ENCODE measurements around the gene BAZ2B.
A peak's percentile ranks its signal among the peaks of the same experiment; 100 is the strongest.

The BAZ2B gene

DNA sequence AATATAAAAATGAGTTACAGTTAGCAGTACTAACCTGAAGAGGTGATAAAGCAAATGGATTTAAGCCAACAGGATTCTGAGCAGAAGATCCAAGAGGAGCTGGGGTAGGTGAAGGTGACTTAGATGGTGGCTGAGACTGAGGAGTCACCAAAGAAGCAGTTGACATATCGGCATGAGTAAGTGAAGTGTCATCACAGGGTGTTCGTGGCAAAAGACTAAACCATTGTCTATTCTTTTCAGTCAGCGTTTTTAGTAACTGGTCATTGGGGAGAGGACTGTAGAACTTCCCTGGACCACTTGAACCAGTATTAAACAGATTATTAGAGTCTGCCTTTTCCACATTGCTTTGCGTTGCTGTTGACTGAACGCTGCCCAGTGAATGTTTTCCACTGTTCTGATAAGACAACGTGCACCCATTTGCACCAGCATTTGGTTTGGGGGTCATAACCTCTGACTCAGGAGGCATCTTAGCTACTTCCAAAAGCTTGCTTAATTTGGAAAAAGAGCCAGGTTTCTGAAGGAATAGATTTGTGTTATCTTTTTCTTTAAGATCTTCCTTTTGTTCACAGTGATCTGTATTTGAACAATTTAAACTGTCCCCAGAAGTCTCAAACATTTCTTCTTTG lies 266.6 kb downstream of the BAZ2B start:
- Histone ChIP-seq H3K4me1 (ENCODE audit: insufficient read depth, low read length) (no peaks in the 10 kb centered on the region), H3K36me3 (ENCODE audit: insufficient read depth, low read depth, low read length) (peaks cover 52% of the 10 kb centered on the region), H3K27ac (ENCODE audit: low read length) (no peak overlapping the region), H3K9ac (ENCODE audit: low read depth, low read length) (no peak overlapping the region), H3K9me3 (ENCODE audit: insufficient read depth, low read depth, low read length) (no peaks in the 10 kb centered on the region), H3K4me3 (ENCODE audit: low read length) (no peak overlapping the region), H3K27me3 (ENCODE audit: insufficient read depth, low read length) (no peaks in the 10 kb centered on the region)

DNA sequence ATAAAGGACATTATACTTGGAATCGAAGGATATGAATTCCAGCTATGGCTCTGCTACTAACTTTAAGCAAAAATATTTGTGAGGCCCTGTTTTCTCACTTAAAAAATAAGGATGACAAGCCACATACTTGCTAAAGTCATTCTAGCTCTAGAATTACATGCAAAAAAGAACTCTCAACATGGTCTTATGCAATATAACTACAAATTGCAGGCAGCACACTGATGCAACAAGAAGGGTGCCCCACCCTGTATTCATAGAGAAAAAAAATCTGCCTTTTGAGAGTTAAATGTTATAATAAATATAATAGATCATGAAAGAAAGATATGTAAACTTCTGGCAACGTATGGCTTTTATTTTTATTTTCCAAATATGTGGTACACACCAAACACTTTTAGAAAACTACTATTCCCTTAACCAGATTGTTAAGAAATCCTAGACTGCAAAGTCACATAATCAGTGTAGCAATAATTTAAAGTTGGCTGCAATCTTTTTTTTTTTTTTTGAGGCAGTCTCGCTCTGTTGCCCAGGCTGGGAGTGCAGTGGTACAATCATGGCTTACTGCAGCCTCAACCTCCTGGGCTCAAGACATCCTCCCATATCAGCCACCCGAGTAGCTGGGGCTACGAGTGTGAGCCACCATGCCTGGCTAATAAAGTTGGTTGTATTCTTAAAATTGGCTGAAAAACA lies 289.6 kb downstream of the BAZ2B start:
- no peak overlapping the region for H3K4me3 ChIP-seq (ENCODE audit: low read length)
- H3K36me3 ChIP-seq (ENCODE audit: insufficient read depth, low read depth, low read length): peaks cover 47% of the 10 kb centered on the region
- no peaks in the 10 kb centered on the region for H3K9me3 ChIP-seq (ENCODE audit: insufficient read depth, low read depth, low read length)
- no peak overlapping the region for H3K9ac ChIP-seq (ENCODE audit: low read depth, low read length)
- H3K27ac ChIP-seq (ENCODE audit: low read length): no peak overlapping the region
- H3K4me1 ChIP-seq (ENCODE audit: insufficient read depth, low read length): no peaks in the 10 kb centered on the region
- no peaks in the 10 kb centered on the region for H3K27me3 ChIP-seq (ENCODE audit: insufficient read depth, low read length)

DNA sequence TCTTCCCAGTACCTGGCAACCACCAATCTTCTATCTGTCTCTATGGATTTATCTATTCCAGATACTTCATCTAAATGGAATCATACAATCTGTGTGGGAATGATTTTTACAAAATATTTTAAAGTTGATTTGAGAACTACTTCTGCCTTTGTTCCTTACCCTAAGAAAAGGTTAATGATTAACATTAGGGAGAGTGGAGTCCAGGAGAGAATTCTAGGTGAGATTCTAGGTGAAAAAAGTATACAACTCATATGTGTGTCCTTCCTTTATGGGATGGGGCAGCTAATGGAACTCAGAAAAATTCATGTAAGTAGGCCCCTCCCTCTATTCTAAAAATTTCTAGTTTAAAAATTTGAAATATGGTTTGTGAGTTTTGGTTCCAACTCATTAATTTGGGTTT lies 293.9 kb downstream of the BAZ2B start:
- Histone ChIP-seq H3K27me3 (ENCODE audit: insufficient read depth, low read length) (no peaks in the 10 kb centered on the region), H3K27ac (ENCODE audit: low read length) (no peak overlapping the region), H3K9ac (ENCODE audit: low read depth, low read length) (no peak overlapping the region), H3K9me3 (ENCODE audit: insufficient read depth, low read depth, low read length) (no peaks in the 10 kb centered on the region), H3K4me1 (ENCODE audit: insufficient read depth, low read length) (no peaks in the 10 kb centered on the region), H3K4me3 (ENCODE audit: low read length) (no peak overlapping the region), H3K36me3 (ENCODE audit: insufficient read depth, low read depth, low read length) (peaks cover 56% of the 10 kb centered on the region)

DNA sequence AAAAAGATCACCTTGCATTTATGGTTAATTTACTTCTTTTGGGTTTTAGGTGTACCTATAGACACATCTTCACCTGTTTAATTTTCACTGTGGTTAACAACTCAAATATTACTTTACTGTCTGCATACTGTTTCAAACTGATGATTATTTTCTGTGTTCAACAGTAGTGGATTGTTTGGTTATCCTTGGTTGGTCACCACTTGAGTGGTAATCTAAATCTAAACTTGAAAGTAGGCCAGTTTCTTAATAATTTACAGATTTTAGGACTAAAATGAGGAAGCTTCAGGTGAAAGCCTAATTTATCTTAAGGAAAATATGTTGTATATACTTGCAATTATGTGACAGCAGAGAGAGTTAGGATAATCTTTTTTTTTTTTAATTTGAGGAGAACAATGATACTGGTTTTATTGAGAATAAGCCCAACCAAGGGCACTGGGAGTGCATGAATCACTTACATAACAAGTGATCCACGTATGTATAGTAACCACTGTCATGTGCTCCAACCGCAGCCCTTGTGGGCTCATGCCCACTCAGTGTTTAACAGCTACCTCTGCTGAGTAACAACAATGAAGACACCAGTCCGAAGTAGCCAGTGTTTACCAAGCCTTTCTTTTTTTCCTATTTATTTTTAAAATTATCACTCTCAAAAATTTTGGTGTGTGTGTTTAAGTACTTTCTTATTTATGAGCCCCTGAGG lies 298.8 kb downstream of the BAZ2B start:
- H3K27me3 ChIP-seq (ENCODE audit: insufficient read depth, low read length): no peaks in the 10 kb centered on the region
- H3K27ac ChIP-seq (ENCODE audit: low read length): no peak overlapping the region
- no peaks in the 10 kb centered on the region for H3K4me1 ChIP-seq (ENCODE audit: insufficient read depth, low read length)
- no peak overlapping the region for H3K9ac ChIP-seq (ENCODE audit: low read depth, low read length)
- H3K4me3 ChIP-seq (ENCODE audit: low read length): no peak overlapping the region
- peaks cover 52% of the 10 kb centered on the region for H3K36me3 ChIP-seq (ENCODE audit: insufficient read depth, low read depth, low read length)
- H3K9me3 ChIP-seq (ENCODE audit: insufficient read depth, low read depth, low read length): no peaks in the 10 kb centered on the region

DNA sequence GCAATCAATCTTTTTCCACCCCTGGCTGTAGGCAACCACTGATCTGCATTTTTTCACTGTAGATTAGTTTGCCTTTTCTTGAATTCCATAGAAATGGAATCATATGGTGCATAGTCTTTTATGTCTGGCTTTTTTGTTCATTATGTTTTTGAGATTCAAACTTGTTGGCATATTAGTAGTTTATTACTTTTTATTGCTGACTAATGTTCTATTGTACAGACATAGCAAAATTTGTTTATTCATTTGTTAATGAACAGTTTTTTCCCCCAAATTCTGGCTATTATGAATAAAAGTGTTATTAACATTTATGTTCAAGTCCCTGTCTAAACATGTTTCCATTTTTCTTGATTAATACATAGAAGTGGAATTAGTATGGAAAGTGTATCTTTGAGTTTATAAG lies 308.4 kb downstream of the BAZ2B start:
- H3K27ac ChIP-seq (ENCODE audit: low read length): no peak overlapping the region
- H3K36me3 ChIP-seq (ENCODE audit: insufficient read depth, low read depth, low read length): no peaks in the 10 kb centered on the region
- no peaks in the 10 kb centered on the region for H3K4me1 ChIP-seq (ENCODE audit: insufficient read depth, low read length)
- no peaks in the 10 kb centered on the region for H3K9me3 ChIP-seq (ENCODE audit: insufficient read depth, low read depth, low read length)
- H3K4me3 ChIP-seq (ENCODE audit: low read length): no peak overlapping the region
- H3K9ac ChIP-seq (ENCODE audit: low read depth, low read length): no peak overlapping the region
- no peaks in the 10 kb centered on the region for H3K27me3 ChIP-seq (ENCODE audit: insufficient read depth, low read length)

DNA sequence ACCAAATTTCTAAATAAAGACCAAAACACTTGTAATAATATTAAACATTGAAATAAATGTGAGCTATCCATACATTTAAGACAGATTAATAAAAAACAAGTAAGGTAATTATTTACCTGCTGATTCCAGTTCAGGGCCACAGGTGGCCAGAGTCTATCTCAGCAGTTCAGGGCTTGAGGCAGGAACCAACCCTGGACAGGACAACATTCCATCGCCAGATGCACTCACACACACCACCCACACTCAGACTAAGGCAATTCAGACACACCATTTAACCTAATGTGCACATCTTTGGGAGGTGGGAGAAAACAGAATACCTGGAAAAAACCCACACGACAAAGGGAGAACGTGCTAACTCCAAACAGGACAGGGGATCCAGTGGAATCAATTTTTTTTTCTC lies 315.8 kb downstream of the BAZ2B start:
- no peaks in the 10 kb centered on the region for H3K9me3 ChIP-seq (ENCODE audit: insufficient read depth, low read depth, low read length)
- no peak overlapping the region for H3K4me3 ChIP-seq (ENCODE audit: low read length)
- H3K4me1 ChIP-seq (ENCODE audit: insufficient read depth, low read length): no peaks in the 10 kb centered on the region
- H3K27ac ChIP-seq (ENCODE audit: low read length): no peak overlapping the region
- H3K27me3 ChIP-seq (ENCODE audit: insufficient read depth, low read length): no peaks in the 10 kb centered on the region
- H3K9ac ChIP-seq (ENCODE audit: low read depth, low read length): no peak overlapping the region
- no peaks in the 10 kb centered on the region for H3K36me3 ChIP-seq (ENCODE audit: insufficient read depth, low read depth, low read length)

DNA sequence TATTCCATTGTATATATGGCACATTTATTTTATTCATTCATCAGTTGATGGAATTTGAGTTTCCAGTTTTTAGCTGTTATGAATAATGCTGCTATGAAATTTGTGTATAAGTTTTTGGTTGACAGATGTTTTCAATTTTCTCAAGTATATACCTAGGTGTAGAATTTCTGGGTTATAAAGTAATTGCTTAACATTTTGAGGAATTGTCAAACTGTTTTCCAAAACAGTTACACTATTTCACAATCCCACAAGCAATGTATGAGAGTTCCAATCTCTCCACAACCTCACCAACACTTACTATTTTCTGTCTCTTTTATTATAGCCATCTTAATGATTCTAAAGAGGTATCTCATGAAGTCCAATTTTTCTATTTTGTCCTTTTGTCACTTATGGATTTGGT lies 317.4 kb downstream of the BAZ2B start:
- H3K9me3 ChIP-seq (ENCODE audit: insufficient read depth, low read depth, low read length): no peaks in the 10 kb centered on the region
- no peak overlapping the region for H3K4me3 ChIP-seq (ENCODE audit: low read length)
- no peaks in the 10 kb centered on the region for H3K36me3 ChIP-seq (ENCODE audit: insufficient read depth, low read depth, low read length)
- H3K27ac ChIP-seq (ENCODE audit: low read length): no peak overlapping the region
- H3K27me3 ChIP-seq (ENCODE audit: insufficient read depth, low read length): no peaks in the 10 kb centered on the region
- no peaks in the 10 kb centered on the region for H3K4me1 ChIP-seq (ENCODE audit: insufficient read depth, low read length)
- H3K9ac ChIP-seq (ENCODE audit: low read depth, low read length): no peak overlapping the region

DNA sequence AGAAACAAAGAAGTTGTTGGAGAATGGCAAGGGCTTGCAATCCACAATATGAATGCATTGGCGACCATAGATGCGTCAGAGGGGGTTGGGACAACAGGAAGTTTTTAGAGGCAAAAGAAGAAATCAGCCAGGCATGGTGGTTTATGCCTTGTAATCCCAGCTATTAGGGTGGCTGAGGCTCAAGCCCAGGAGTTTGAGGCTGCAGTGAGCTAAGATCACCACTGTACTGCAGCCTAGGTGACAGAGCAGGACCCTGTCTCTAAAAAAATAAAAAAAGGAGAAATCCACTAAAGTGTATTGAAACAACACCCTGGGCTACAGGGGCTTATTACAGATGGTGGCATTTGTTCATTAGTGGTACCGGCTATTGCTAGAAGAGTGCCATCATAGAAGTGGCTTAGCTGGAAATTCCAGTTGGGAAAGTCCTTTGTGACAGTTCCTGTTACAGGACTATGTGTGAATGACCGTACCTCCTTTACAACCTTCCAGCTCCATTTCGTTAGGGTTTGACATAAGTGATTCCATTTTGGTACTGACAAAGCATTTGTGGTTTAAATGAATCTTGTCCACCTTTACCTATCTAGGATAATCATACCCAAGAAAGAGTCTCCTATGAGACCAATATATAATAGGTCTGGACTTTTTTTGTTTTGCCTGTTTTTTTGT lies 319.2 kb downstream of the BAZ2B start:
- no peaks in the 10 kb centered on the region for H3K9me3 ChIP-seq (ENCODE audit: insufficient read depth, low read depth, low read length)
- no peak overlapping the region for H3K4me3 ChIP-seq (ENCODE audit: low read length)
- H3K36me3 ChIP-seq (ENCODE audit: insufficient read depth, low read depth, low read length): no peaks in the 10 kb centered on the region
- no peak overlapping the region for H3K27ac ChIP-seq (ENCODE audit: low read length)
- H3K9ac ChIP-seq (ENCODE audit: low read depth, low read length): no peak overlapping the region
- no peaks in the 10 kb centered on the region for H3K27me3 ChIP-seq (ENCODE audit: insufficient read depth, low read length)
- H3K4me1 ChIP-seq (ENCODE audit: insufficient read depth, low read length): no peaks in the 10 kb centered on the region

DNA sequence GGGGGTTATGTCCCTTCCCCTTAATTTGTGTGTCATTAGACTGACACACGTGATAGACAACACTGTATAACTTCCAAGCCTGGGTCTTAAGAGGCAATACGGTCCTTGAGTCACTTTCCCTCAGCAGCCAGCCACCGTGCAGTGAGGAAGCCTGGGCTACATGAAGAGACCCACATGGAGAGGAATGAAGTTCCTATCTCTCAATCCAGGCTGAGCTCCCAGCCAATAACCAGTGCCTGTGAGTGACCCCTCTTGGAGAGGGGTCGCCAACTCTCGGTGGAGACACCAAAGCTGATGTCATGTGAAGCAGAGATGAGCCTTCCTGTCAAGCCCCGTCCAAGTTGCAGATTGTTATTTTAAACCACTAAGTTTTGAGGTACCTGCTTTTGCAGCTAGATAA lies 324.2 kb downstream of the BAZ2B start:
- H3K4me1 ChIP-seq (ENCODE audit: insufficient read depth, low read length): no peaks in the 10 kb centered on the region; the same call in 1 of the 2 replicates

DNA sequence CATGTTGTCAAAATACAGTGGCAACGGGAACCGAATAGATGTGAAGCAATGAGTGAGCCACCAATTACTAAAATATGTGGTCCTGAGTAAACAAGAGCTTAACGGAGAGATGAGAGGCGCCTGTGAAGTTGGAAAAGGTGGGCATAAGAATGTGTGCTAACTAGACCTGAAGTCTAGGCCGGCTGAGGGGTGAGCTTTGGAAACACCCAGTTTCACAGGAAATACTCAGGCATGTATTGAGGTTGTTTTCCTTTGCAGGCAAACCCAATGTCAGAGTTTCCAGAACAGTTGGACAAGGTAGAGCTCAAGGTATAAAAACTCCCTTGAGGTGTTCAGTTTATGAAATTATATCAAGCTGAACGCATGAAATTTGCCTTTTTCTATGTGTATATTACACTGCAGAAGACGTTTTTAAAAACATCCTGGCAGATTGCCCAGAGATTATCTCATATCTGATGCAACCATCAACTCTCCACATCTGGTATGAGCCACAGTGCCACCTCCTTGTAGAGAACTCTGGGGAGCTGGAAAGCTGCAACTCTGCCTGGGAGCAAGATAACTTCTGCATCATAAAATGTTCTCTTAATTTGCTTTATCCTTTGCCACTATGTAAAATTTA lies 325.9 kb downstream of the BAZ2B start:
- no peaks in the 10 kb centered on the region for H3K36me3 ChIP-seq (ENCODE audit: insufficient read depth, low read depth, low read length)
- no peaks in the 10 kb centered on the region for H3K9me3 ChIP-seq (ENCODE audit: insufficient read depth, low read depth, low read length)
- no peak overlapping the region for H3K9ac ChIP-seq (ENCODE audit: low read depth, low read length)
- no peak overlapping the region for H3K4me3 ChIP-seq (ENCODE audit: low read length)
- no peaks in the 10 kb centered on the region; the same call in 1 of the 2 replicates for H3K4me1 ChIP-seq (ENCODE audit: insufficient read depth, low read length)
- H3K27ac ChIP-seq (ENCODE audit: low read length): no peak overlapping the region
- no peaks in the 10 kb centered on the region for H3K27me3 ChIP-seq (ENCODE audit: insufficient read depth, low read length)

More for the DNA sequence above, 324.2 kb downstream of the BAZ2B start:
- H3K4me3 ChIP-seq (ENCODE audit: low read length): no peak overlapping the region
- H3K36me3 ChIP-seq (ENCODE audit: insufficient read depth, low read depth, low read length): no peaks in the 10 kb centered on the region
- H3K27ac ChIP-seq (ENCODE audit: low read length): no peak overlapping the region
- H3K27me3 ChIP-seq (ENCODE audit: insufficient read depth, low read length): no peaks in the 10 kb centered on the region
- no peaks in the 10 kb centered on the region for H3K9me3 ChIP-seq (ENCODE audit: insufficient read depth, low read depth, low read length)
- H3K9ac ChIP-seq (ENCODE audit: low read depth, low read length): no peak overlapping the region

DNA sequence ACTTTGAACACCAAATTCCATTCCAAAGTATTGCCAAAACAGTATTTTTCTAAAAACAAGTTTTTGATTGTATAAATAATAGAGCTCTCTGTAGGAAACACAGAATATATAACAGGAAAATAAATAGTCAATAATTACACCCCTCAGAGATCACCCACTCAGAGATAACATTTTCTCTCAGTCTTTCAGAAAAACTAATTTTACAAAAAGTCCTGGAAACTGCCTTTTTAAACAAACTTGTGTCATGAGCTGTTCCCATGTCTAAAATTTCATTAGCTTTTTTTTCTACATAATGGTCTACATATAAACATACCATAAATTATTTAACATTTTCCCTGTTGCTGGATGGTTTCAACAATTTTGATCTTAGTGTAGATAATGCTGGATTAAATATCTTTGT lies 328.6 kb downstream of the BAZ2B start:
- H3K4me1 ChIP-seq (ENCODE audit: insufficient read depth, low read length): no peaks in the 10 kb centered on the region; the same call in 1 of the 2 replicates
- no peaks in the 10 kb centered on the region for H3K27me3 ChIP-seq (ENCODE audit: insufficient read depth, low read length)
- H3K9me3 ChIP-seq (ENCODE audit: insufficient read depth, low read depth, low read length): no peaks in the 10 kb centered on the region
- H3K27ac ChIP-seq (ENCODE audit: low read length): no peak overlapping the region
- peak overlapping the region; percentile 92; the same call in 1 of the 2 replicates for H3K4me3 ChIP-seq (ENCODE audit: low read length)
- peak overlapping the region; percentile 87; the same call in 1 of the 2 replicates for H3K9ac ChIP-seq (ENCODE audit: low read depth, low read length)
- no peaks in the 10 kb centered on the region for H3K36me3 ChIP-seq (ENCODE audit: insufficient read depth, low read depth, low read length)

All from iPS-20b (cell line).